ENCODE data around the gene PRKAA1. TPM values are rescaled to one million over a fixed set of nuclear protein-coding genes. Genes with fewer than 3 reads are reported as not detected.

PRKAA1 gene
- total RNA-seq, 1 donor, result 95.5 TPM

DNA sequence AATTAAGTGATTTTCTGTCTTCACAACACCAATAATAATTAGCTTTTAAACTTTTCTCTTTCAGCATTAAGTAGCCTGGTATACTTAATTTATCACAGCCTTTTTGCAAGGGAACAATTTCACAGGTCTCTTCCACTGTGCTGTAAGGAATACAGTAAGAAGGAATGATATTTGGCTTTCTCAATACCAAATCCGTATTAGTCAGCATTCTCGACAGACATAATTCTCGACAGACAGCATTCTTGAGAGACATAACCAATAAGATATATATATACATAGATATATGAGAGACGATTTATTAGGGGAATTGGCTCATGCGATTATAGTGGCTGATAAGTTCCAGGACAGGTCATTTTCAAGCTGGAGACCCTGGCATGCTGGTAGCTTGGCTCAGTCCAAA lies 18.0 kb downstream of the PRKAA1 start:
- TF ChIP-seq, protein P1, sequence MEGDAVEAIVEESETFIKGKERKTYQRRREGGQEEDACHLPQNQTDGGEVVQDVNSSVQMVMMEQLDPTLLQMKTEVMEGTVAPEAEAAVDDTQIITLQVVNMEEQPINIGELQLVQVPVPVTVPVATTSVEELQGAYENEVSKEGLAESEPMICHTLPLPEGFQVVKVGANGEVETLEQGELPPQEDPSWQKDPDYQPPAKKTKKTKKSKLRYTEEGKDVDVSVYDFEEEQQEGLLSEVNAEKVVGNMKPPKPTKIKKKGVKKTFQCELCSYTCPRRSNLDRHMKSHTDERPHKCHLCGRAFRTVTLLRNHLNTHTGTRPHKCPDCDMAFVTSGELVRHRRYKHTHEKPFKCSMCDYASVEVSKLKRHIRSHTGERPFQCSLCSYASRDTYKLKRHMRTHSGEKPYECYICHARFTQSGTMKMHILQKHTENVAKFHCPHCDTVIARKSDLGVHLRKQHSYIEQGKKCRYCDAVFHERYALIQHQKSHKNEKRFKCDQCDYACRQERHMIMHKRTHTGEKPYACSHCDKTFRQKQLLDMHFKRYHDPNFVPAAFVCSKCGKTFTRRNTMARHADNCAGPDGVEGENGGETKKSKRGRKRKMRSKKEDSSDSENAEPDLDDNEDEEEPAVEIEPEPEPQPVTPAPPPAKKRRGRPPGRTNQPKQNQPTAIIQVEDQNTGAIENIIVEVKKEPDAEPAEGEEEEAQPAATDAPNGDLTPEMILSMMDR (IDR thresholded peaks at IDR 0.05; ENCODE audit: extremely low read depth, low read depth, low read length), result no peak
- peaks cover 16% of the 10 kb centered on the region for H3K36me3 ChIP-seq (ENCODE audit: insufficient read depth, low read length)
- H4K20me1 ChIP-seq (ENCODE audit: insufficient read depth, low read length), result peaks cover 47% of the 10 kb centered on the region
- H3K4me3 ChIP-seq (ENCODE audit: insufficient read depth, low read length), result no peak overlapping the region
- H3K27me3 ChIP-seq (ENCODE audit: insufficient read depth, low read length), result no peaks in the 10 kb centered on the region
- peaks cover 16% of the 10 kb centered on the region for H3K4me1 ChIP-seq (ENCODE audit: insufficient read depth, low read length)
- no peak overlapping the region for H3K4me2 ChIP-seq (ENCODE audit: insufficient read depth, low read length)
- H3K9me3 ChIP-seq (ENCODE audit: low read depth, low read length), result no peaks in the 10 kb centered on the region
- peak overlapping the region; percentile 4 for H3K27ac ChIP-seq (ENCODE audit: low read depth, low read length)
- no peak for DNase-seq (ENCODE audit: insufficient read length, low spot score, missing footprints)
- no peak overlapping the region for H2AFZ ChIP-seq (ENCODE audit: low read length)
- H3K79me2 ChIP-seq (ENCODE audit: insufficient read depth, low read length), result peaks cover 89% of the 10 kb centered on the region

DNA sequence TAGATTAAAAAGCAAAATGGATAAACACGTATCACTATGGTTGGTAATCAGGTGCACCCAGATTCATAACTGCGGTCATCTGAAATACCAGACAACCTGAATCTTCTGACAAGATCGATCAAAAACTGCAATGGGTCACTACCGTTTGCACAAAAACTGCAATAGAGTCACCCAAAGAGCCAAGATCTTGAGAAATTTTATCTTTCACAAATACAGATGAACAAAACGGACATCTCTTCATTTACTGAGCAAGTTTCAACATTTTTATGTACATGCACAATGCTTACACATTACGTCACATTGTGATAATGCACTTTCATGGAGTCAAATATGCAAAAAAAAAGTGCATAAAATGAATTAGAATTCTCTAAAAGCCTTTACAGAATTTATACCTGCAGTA lies 18.6 kb downstream of the PRKAA1 start:
- Histone ChIP-seq H3K27ac (ENCODE audit: low read depth, low read length) (no peak overlapping the region), H3K27me3 (ENCODE audit: insufficient read depth, low read length) (no peaks in the 10 kb centered on the region), H3K4me1 (ENCODE audit: insufficient read depth, low read length) (peaks cover 16% of the 10 kb centered on the region), H3K36me3 (ENCODE audit: insufficient read depth, low read length) (peaks cover 22% of the 10 kb centered on the region), H3K9me3 (ENCODE audit: low read depth, low read length) (no peaks in the 10 kb centered on the region), H2AFZ (ENCODE audit: low read length) (no peak overlapping the region), H3K4me3 (ENCODE audit: insufficient read depth, low read length) (no peak overlapping the region), H3K79me2 (ENCODE audit: insufficient read depth, low read length) (peaks cover 83% of the 10 kb centered on the region), H4K20me1 (ENCODE audit: insufficient read depth, low read length) (peaks cover 43% of the 10 kb centered on the region), H3K4me2 (ENCODE audit: insufficient read depth, low read length) (no peak overlapping the region)
- TF ChIP-seq, protein P1 (IDR thresholded peaks at IDR 0.05; ENCODE audit: extremely low read depth, low read depth, low read length), result no peak
- peak; percentile 11 for DNase-seq (ENCODE audit: insufficient read length, low spot score, missing footprints)

DNA sequence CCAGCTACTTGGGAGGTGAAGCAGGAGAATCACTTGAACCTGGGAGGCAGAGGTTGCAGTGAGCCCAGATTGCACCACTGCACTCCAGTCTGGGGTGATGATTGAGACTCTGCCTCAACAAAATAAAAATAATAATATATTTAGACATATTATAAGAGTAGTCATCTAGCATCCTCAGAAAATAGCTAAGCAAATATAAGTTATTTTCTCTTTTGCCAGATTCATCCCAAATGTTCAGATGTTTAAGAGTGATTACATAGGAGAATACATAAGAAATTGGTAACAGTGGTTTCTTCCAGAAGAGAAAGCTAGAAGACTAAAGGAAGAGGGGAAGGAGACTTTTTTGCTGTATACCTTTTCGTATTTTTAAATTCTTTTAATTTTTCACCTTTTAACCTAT lies 20.0 kb downstream of the PRKAA1 start:
- peaks cover 32% of the 10 kb centered on the region for H4K20me1 ChIP-seq (ENCODE audit: insufficient read depth, low read length)

DNA sequence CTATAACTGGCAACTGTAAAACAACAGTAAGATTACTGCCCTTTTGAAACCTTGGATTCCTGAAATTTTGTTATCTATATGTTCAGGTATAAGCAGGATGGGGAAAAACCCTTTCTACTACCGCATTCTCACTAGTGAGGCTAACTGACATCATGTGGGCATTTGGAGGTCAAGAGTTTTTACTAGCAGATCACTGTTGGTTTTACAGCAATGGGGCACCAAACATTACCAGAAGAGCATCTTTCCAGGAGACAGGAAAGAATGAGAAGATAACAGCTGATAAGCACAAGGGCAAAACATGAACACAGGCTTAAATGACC lies 21.6 kb downstream of the PRKAA1 start:
- H3K4me2 ChIP-seq (ENCODE audit: insufficient read depth, low read length), result no peak overlapping the region
- H4K20me1 ChIP-seq (ENCODE audit: insufficient read depth, low read length), result peaks cover 18% of the 10 kb centered on the region
- peaks cover 59% of the 10 kb centered on the region for H3K79me2 ChIP-seq (ENCODE audit: insufficient read depth, low read length)
- peaks cover 33% of the 10 kb centered on the region for H3K36me3 ChIP-seq (ENCODE audit: insufficient read depth, low read length)
- H3K27me3 ChIP-seq (ENCODE audit: insufficient read depth, low read length), result no peaks in the 10 kb centered on the region
- H3K4me1 ChIP-seq (ENCODE audit: insufficient read depth, low read length), result peaks cover 7% of the 10 kb centered on the region
- H3K9me3 ChIP-seq (ENCODE audit: low read depth, low read length), result no peaks in the 10 kb centered on the region
- no peak overlapping the region for H3K27ac ChIP-seq (ENCODE audit: low read depth, low read length)
- no peak for DNase-seq (ENCODE audit: insufficient read length, low spot score, missing footprints)
- TF ChIP-seq, protein P1 (IDR thresholded peaks at IDR 0.05; ENCODE audit: extremely low read depth, low read depth, low read length), result no peak
- no peak overlapping the region for H2AFZ ChIP-seq (ENCODE audit: low read length)
- H3K4me3 ChIP-seq (ENCODE audit: insufficient read depth, low read length), result no peak overlapping the region

More for the DNA sequence above, 20.0 kb downstream of the PRKAA1 start:
- H3K27ac ChIP-seq (ENCODE audit: low read depth, low read length), result no peak overlapping the region
- H3K9me3 ChIP-seq (ENCODE audit: low read depth, low read length), result no peaks in the 10 kb centered on the region
- no peak overlapping the region for H3K4me3 ChIP-seq (ENCODE audit: insufficient read depth, low read length)
- no peak overlapping the region for H3K4me2 ChIP-seq (ENCODE audit: insufficient read depth, low read length)
- no peaks in the 10 kb centered on the region for H3K27me3 ChIP-seq (ENCODE audit: insufficient read depth, low read length)
- peaks cover 74% of the 10 kb centered on the region for H3K79me2 ChIP-seq (ENCODE audit: insufficient read depth, low read length)
- no peak overlapping the region for H2AFZ ChIP-seq (ENCODE audit: low read length)
- TF ChIP-seq, protein P1 (IDR thresholded peaks at IDR 0.05; ENCODE audit: extremely low read depth, low read depth, low read length), result no peak
- no peak for DNase-seq (ENCODE audit: insufficient read length, low spot score, missing footprints)
- H3K4me1 ChIP-seq (ENCODE audit: insufficient read depth, low read length), result peaks cover 16% of the 10 kb centered on the region
- peaks cover 29% of the 10 kb centered on the region for H3K36me3 ChIP-seq (ENCODE audit: insufficient read depth, low read length)
